ENCODE results near the gene ASIC3.
A peak's percentile ranks its signal among the peaks of the same experiment; 100 is the strongest.

The ASIC3 gene

DNA sequence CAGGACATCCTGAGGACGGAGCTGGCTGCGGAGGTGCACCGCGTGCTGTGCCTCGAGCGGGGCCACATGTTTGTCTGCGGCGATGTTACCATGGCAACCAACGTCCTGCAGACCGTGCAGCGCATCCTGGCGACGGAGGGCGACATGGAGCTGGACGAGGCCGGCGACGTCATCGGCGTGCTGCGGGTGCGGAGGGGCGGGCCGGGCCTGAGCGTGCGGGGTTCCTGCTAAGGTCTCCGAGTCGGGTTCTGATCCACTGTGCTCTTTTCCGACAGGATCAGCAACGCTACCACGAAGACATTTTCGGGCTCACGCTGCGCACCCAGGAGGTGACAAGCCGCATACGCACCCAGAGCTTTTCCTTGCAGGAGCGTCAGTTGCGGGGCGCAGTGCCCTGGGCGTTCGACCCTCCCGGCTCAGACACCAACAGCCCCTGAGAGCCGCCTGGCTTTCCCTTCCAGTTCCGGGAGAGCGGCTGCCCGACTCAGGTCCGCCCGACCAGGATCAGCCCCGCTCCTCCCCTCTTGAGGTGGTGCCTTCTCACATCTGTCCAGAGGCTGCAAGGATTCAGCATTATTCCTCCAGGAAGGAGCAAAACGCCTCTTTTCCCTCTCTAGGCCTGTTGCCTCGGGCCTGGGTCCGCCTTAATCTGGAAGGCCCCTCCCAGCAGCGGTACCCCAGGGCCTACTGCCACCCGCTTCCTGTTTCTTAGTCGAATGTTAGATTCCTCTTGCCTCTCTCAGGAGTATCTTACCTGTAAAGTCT lies 34.4 kb upstream of the ASIC3 start:
- TF ChIP-seq, protein P1, sequence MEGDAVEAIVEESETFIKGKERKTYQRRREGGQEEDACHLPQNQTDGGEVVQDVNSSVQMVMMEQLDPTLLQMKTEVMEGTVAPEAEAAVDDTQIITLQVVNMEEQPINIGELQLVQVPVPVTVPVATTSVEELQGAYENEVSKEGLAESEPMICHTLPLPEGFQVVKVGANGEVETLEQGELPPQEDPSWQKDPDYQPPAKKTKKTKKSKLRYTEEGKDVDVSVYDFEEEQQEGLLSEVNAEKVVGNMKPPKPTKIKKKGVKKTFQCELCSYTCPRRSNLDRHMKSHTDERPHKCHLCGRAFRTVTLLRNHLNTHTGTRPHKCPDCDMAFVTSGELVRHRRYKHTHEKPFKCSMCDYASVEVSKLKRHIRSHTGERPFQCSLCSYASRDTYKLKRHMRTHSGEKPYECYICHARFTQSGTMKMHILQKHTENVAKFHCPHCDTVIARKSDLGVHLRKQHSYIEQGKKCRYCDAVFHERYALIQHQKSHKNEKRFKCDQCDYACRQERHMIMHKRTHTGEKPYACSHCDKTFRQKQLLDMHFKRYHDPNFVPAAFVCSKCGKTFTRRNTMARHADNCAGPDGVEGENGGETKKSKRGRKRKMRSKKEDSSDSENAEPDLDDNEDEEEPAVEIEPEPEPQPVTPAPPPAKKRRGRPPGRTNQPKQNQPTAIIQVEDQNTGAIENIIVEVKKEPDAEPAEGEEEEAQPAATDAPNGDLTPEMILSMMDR (IDR thresholded peaks at IDR 0.05; ENCODE audit: control insufficient read depth, extremely low read depth, insufficient read depth): no peak
- no peak overlapping the region for H3K4me3 ChIP-seq (ENCODE audit: low read depth, low read length)
- no peak for DNase-seq (ENCODE audit: low read depth)

- TF ChIP-seq, protein P1 (IDR thresholded peaks at IDR 0.05; ENCODE audit: control insufficient read depth, extremely low read depth, insufficient read depth): no peak
- H3K4me3 ChIP-seq (ENCODE audit: low read depth, low read length): no peak overlapping the region
- DNase-seq (ENCODE audit: low read depth): no peak
Observed at GRCh38 chr7:151014950-151015349, 33.4 kb upstream of the ASIC3 start.

DNA sequence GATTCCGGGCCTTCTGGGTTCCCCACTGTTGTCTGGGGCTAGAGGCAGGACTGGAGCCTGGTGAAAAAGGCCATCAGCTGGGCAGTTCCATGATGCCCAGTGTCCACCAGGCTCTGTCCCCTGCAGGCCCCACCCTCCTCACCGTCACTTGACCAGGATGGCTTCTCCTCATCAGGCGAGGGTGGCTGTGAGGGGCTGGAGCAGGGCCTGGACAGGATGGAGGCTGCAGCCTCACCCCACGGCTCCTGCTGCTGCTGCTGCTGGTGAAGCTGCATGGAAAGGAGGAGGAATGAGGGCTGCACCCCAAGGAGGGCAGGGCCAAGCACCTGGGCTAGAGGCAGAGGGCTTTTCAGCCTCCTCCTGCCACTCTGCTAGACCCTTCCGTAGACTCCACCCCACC lies 32.4 kb upstream of the ASIC3 start:
- DNase-seq (ENCODE audit: low read depth): no peak
- TF ChIP-seq, protein P1 (IDR thresholded peaks at IDR 0.05; ENCODE audit: control insufficient read depth, extremely low read depth, insufficient read depth): no peak
- H3K4me3 ChIP-seq (ENCODE audit: low read depth, low read length): no peak overlapping the region

DNA sequence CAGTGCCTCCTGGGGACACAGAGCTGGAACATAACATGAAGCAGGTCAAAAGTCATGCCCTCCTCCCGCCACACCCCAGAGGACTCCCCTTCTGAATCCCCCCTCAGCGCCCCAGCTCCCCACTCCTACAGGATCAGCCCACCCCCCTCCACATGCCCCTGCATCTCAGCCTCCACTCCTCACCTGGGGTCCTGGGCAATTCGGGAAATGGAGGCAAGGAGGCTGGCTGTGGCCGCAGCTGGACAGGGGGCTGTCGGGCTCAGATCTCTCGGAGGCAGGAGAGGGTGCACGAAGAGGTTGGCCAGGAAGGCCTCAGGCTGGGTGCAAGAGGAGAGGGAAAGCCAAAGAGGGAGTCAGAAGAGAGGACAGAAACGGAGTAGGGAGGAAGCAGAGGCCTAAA lies 31.8 kb upstream of the ASIC3 start:
- TF ChIP-seq, protein P1 (IDR thresholded peaks at IDR 0.05; ENCODE audit: control insufficient read depth, extremely low read depth, insufficient read depth): no peak

DNA sequence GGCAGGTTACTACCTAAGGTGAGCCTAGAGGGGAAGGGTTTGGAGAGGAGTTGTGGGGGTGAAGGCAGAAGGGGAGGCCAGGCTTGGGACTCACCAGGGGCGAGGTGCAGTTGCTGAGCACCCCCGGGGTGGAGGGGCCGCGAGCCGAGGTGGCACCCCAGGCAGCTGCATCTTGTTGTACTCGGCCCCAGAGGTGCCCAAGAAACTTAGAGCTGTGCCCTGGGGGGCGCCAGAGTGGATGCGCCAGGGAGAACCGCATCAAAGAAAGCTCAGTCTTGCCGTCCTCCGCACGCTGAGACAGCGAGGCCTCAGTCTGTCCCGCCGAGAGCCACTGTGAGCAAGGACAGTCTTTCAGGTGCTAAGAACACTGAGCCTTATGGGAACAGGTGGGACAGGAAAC lies 31.4 kb upstream of the ASIC3 start:
- TF ChIP-seq, protein P1 (IDR thresholded peaks at IDR 0.05; ENCODE audit: control insufficient read depth, extremely low read depth, insufficient read depth): no peak
- no peak for DNase-seq (ENCODE audit: low read depth)
- H3K4me3 ChIP-seq (ENCODE audit: low read depth, low read length): no peak overlapping the region

More for the DNA sequence above, 31.8 kb upstream of the ASIC3 start:
- H3K4me3 ChIP-seq (ENCODE audit: low read depth, low read length): no peak overlapping the region
- DNase-seq (ENCODE audit: low read depth): no peak

- no peak for DNase-seq (ENCODE audit: low read depth)
- TF ChIP-seq, protein P1 (IDR thresholded peaks at IDR 0.05; ENCODE audit: control insufficient read depth, extremely low read depth, insufficient read depth): no peak
- peak overlapping the region; percentile 47 for H3K4me3 ChIP-seq (ENCODE audit: low read depth, low read length)
Observed at GRCh38 chr7:151017370-151017952, 30.9 kb upstream of the ASIC3 start.
